Fibroblast of mammary gland (primary cell): ENCODE data around the gene RADIL.

Experiments used
- DNase-seq: peaks from one replicate; pipeline ENCODE4 v3.0.0-alpha.2; 2010; ENCODE audit warnings: low read depth
- H3K4me3 ChIP-seq: 2 replicates; pipeline ENCODE4 v1.5.1; 2011; ENCODE audit warnings: low read depth, mild to moderate bottlenecking, low read length, moderate library complexity; ENCODE audit not compliant: control insufficient read depth
- CTCF ChIP-seq: conservative IDR thresholded peaks from 2 replicates; pipeline ENCODE4 v1.5.1; 2011; ENCODE audit warnings: low read depth, low read length, inconsistent platforms; ENCODE audit not compliant: control insufficient read depth, insufficient read depth

Gene RADIL

GRCh38 chr7:4808565-4808964 lies 75.0 kb downstream of the RADIL start:
- no peak for DNase-seq
- H3K4me3 ChIP-seq: no peak overlapping the region
- TF ChIP-seq CTCF: no peak

- no peak for TF ChIP-seq CTCF
Observed at GRCh38 chr7:4808026-4808425, 75.5 kb downstream of the RADIL start.

GRCh38 chr7:4807598-4808016 lies 75.9 kb downstream of the RADIL start:
- DNase-seq: no peak
- H3K4me3 ChIP-seq: no peak overlapping the region
- TF ChIP-seq CTCF: no peak

More at GRCh38 chr7:4808026-4808425, 75.5 kb downstream of the RADIL start:
- no peak overlapping the region for H3K4me3 ChIP-seq
- DNase-seq: no peak

- no peak for DNase-seq
- TF ChIP-seq CTCF: no peak
- no peak overlapping the region for H3K4me3 ChIP-seq
Observed at GRCh38 chr7:4806983-4807597, 76.4 kb downstream of the RADIL start.

GRCh38 chr7:4805984-4806300 lies 77.6 kb downstream of the RADIL start:
- DNase-seq: no peak
- no peak for TF ChIP-seq CTCF
- no peak overlapping the region for H3K4me3 ChIP-seq

- TF ChIP-seq CTCF: no peak
- no peak for DNase-seq
- H3K4me3 ChIP-seq: no peak overlapping the region
Observed at GRCh38 chr7:4805110-4805983, 78.2 kb downstream of the RADIL start.
